HG03460 (cell line): ENCODE results near the gene PELI2.

Source experiments
- ATAC-seq: cut with Tn5 transposase; IDR thresholded peaks from one replicate; pipeline ENCODE4 v1.9.1; 2021; ENCODE audit not compliant: unreplicated experiment

PELI2 gene

GRCh38 chr14:56289155-56289554 lies 170.9 kb downstream of the PELI2 start:
- no peak for ATAC-seq

- ATAC-seq = no peak
Observed at GRCh38 chr14:56290195-56290594, 172.0 kb downstream of the PELI2 start.

GRCh38 chr14:56292970-56293369 lies 174.8 kb downstream of the PELI2 start:
- no peak for ATAC-seq

GRCh38 chr14:56293506-56293905 lies 175.3 kb downstream of the PELI2 start:
- no peak for ATAC-seq

- no peak for ATAC-seq
Observed at GRCh38 chr14:56294128-56294527, 175.9 kb downstream of the PELI2 start.

GRCh38 chr14:56295743-56296142 lies 177.5 kb downstream of the PELI2 start:
- ATAC-seq = no peak

- no peak for ATAC-seq
Observed at GRCh38 chr14:56297449-56297848, 179.2 kb downstream of the PELI2 start.

- no peak for ATAC-seq
Observed at GRCh38 chr14:56299306-56299984, 181.2 kb downstream of the PELI2 start.

- no peak for ATAC-seq
Observed at GRCh38 chr14:56300495-56300894, 182.3 kb downstream of the PELI2 start.

- no peak for ATAC-seq
Observed at GRCh38 chr14:56304456-56304855, 186.2 kb downstream of the PELI2 start.

- no peak for ATAC-seq
Observed at GRCh38 chr14:56309198-56309597, 191.0 kb downstream of the PELI2 start.

GRCh38 chr14:56310643-56311042 lies 192.4 kb downstream of the PELI2 start:
- no peak for ATAC-seq

- no peak for ATAC-seq
Observed at GRCh38 chr14:56313789-56314188, 195.6 kb downstream of the PELI2 start.

GRCh38 chr14:56318393-56319115 lies 200.3 kb downstream of the PELI2 start:
- no peak for ATAC-seq

- ATAC-seq = no peak
Observed at GRCh38 chr14:56321861-56322260, 203.7 kb downstream of the PELI2 start.

- no peak for ATAC-seq
Observed at GRCh38 chr14:56322531-56322930, 204.3 kb downstream of the PELI2 start.

- no peak for ATAC-seq
Observed at GRCh38 chr14:56324454-56324853, 206.2 kb downstream of the PELI2 start.

- ATAC-seq = no peak
Observed at GRCh38 chr14:56324856-56325699, 206.9 kb downstream of the PELI2 start.

GRCh38 chr14:56328021-56328420 lies 209.8 kb downstream of the PELI2 start:
- no peak for ATAC-seq

- ATAC-seq = no peak
Observed at GRCh38 chr14:56331592-56332216, 213.5 kb downstream of the PELI2 start.
